ENCODE results near the gene PTMS.

Gene PTMS

DNA sequence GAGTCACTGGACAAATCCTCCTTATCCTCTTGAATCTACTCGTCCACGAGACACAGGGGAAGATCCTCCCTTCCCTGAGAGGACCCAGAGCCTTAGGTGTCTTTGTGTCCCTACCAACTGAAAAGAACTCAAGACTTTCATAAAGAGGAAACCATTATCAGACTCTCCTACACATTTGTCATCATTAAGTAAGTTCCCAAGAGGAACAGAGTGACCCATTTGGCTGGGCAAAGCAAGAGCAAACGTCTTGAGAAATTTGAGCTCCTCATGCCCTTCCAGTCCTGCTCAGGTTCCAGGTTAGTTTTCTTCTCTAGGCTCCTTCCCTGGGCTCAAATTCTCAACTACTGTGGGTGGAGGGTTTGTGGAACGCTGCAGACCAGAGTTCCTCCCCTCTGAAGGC, 18.9 kb upstream of the PTMS start:
- H4K20me1 ChIP-seq (ENCODE audit: insufficient read depth, low read length), result no peaks in the 10 kb centered on the region
- H3K36me3 ChIP-seq (replicated peaks; ENCODE audit: low read depth, low read length), result peaks cover 63% of the 10 kb centered on the region
- no peak overlapping the region for H3K9ac ChIP-seq (ENCODE audit: low read length)
- no peak overlapping the region for H3K4me3 ChIP-seq (ENCODE audit: low read length)
- H3K79me2 ChIP-seq (ENCODE audit: low read length), result peaks cover 7% of the 10 kb centered on the region
- H3K9me3 ChIP-seq (ENCODE audit: insufficient read depth, low read length), result no peaks in the 10 kb centered on the region
- TF ChIP-seq, protein P1, sequence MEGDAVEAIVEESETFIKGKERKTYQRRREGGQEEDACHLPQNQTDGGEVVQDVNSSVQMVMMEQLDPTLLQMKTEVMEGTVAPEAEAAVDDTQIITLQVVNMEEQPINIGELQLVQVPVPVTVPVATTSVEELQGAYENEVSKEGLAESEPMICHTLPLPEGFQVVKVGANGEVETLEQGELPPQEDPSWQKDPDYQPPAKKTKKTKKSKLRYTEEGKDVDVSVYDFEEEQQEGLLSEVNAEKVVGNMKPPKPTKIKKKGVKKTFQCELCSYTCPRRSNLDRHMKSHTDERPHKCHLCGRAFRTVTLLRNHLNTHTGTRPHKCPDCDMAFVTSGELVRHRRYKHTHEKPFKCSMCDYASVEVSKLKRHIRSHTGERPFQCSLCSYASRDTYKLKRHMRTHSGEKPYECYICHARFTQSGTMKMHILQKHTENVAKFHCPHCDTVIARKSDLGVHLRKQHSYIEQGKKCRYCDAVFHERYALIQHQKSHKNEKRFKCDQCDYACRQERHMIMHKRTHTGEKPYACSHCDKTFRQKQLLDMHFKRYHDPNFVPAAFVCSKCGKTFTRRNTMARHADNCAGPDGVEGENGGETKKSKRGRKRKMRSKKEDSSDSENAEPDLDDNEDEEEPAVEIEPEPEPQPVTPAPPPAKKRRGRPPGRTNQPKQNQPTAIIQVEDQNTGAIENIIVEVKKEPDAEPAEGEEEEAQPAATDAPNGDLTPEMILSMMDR (IDR thresholded peaks at IDR 0.05; ENCODE audit: low read depth, low read length), result no peak
- TF ChIP-seq EZH2phosphoT487 (IDR thresholded peaks at IDR 0.05; ENCODE audit: low read depth), result no peak
- H3K27ac ChIP-seq (ENCODE audit: low read length), result no peak overlapping the region
- H3K4me2 ChIP-seq (ENCODE audit: low read length), result no peak overlapping the region
- H2AFZ ChIP-seq (ENCODE audit: low read depth, low read length), result no peak overlapping the region
- peaks cover 17% of the 10 kb centered on the region for H3K4me1 ChIP-seq (ENCODE audit: low read length)
- H3K27me3 ChIP-seq (ENCODE audit: low read depth, low read length), result no peaks in the 10 kb centered on the region

DNA sequence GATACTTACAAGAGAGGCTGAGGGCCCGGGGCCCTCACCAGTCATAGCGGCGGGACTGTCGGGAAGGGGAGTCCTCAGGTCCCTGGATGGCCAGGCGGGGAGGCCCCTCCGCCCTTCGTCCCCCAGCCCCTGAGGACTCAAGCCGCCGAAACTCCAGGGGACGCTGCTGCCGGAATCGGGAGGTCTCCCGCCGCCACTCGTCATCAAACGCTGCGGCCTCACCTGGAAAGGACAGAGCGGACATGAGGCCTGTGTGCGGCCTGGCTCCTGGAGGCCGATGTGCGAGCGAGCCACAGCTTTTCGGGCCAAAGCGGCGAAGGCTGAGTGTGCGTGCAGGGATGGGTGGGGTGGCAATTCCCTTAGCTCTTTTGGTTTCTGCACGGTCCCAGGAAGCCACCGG, 17.4 kb upstream of the PTMS start:
- peaks cover 13% of the 10 kb centered on the region for H3K79me2 ChIP-seq (ENCODE audit: low read length)
- TF ChIP-seq, protein P1 (IDR thresholded peaks at IDR 0.05; ENCODE audit: low read depth, low read length), result no peak
- TF ChIP-seq EZH2phosphoT487 (IDR thresholded peaks at IDR 0.05; ENCODE audit: low read depth), result no peak
- H3K9me3 ChIP-seq (ENCODE audit: insufficient read depth, low read length), result no peaks in the 10 kb centered on the region
- no peak overlapping the region for H2AFZ ChIP-seq (ENCODE audit: low read depth, low read length)
- H3K4me3 ChIP-seq (ENCODE audit: low read length), result no peak overlapping the region
- peaks cover 20% of the 10 kb centered on the region for H3K4me1 ChIP-seq (ENCODE audit: low read length)
- H3K4me2 ChIP-seq (ENCODE audit: low read length), result no peak overlapping the region
- peaks cover 63% of the 10 kb centered on the region for H3K36me3 ChIP-seq (replicated peaks; ENCODE audit: low read depth, low read length)
- H3K27me3 ChIP-seq (ENCODE audit: low read depth, low read length), result no peaks in the 10 kb centered on the region
- H3K9ac ChIP-seq (ENCODE audit: low read length), result no peak overlapping the region
- H4K20me1 ChIP-seq (ENCODE audit: insufficient read depth, low read length), result no peaks in the 10 kb centered on the region
- no peak overlapping the region for H3K27ac ChIP-seq (ENCODE audit: low read length)

DNA sequence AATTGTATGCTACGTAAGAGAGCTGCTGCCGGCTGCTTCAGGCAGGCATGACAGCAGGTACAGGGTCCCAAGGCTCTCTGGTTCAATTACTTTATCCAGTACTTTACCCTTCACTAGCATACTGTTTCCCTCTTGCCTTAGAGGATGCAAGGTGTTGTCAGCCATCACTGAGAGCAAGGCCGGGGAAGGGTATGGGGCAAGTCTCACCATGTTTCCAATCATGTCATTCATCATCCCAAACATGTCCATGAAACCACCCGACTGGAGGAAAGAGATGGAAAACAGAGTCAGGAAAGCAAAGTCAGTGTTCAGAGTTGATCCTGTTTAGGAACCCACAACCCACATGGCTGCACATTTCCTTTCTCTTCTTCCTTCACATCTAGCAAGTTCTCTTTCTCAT, 15.7 kb upstream of the PTMS start:
- H3K27me3 ChIP-seq (ENCODE audit: low read depth, low read length), result no peaks in the 10 kb centered on the region
- no peak for TF ChIP-seq EZH2phosphoT487 (IDR thresholded peaks at IDR 0.05; ENCODE audit: low read depth)
- TF ChIP-seq, protein P1 (IDR thresholded peaks at IDR 0.05; ENCODE audit: low read depth, low read length), result no peak
- no peak overlapping the region for H3K4me3 ChIP-seq (ENCODE audit: low read length)
- peaks cover 21% of the 10 kb centered on the region for H3K4me1 ChIP-seq (ENCODE audit: low read length)
- H3K79me2 ChIP-seq (ENCODE audit: low read length), result peaks cover 13% of the 10 kb centered on the region
- H3K27ac ChIP-seq (ENCODE audit: low read length), result no peak overlapping the region
- H3K36me3 ChIP-seq (replicated peaks; ENCODE audit: low read depth, low read length), result peaks cover 51% of the 10 kb centered on the region
- no peaks in the 10 kb centered on the region for H4K20me1 ChIP-seq (ENCODE audit: insufficient read depth, low read length)
- H3K9me3 ChIP-seq (ENCODE audit: insufficient read depth, low read length), result no peaks in the 10 kb centered on the region
- H2AFZ ChIP-seq (ENCODE audit: low read depth, low read length), result no peak overlapping the region
- H3K9ac ChIP-seq (ENCODE audit: low read length), result no peak overlapping the region
- no peak overlapping the region for H3K4me2 ChIP-seq (ENCODE audit: low read length)

- Histone ChIP-seq H2AFZ (ENCODE audit: low read depth, low read length) (no peak overlapping the region), H3K4me3 (ENCODE audit: low read length) (peak overlapping the region; percentile 81), H3K9ac (ENCODE audit: low read length) (peak overlapping the region; percentile 94), H3K27me3 (ENCODE audit: low read depth, low read length) (no peaks in the 10 kb centered on the region), H4K20me1 (ENCODE audit: insufficient read depth, low read length) (no peaks in the 10 kb centered on the region), H3K79me2 (ENCODE audit: low read length) (peaks cover 13% of the 10 kb centered on the region), H3K27ac (ENCODE audit: low read length) (no peak overlapping the region), H3K4me2 (ENCODE audit: low read length) (peak overlapping the region; percentile 69), H3K9me3 (ENCODE audit: insufficient read depth, low read length) (no peaks in the 10 kb centered on the region), H3K36me3 (replicated peaks; ENCODE audit: low read depth, low read length) (peaks cover 43% of the 10 kb centered on the region), H3K4me1 (ENCODE audit: low read length) (peaks cover 13% of the 10 kb centered on the region)
- TF ChIP-seq, protein P1 (IDR thresholded peaks at IDR 0.05; ENCODE audit: low read depth, low read length), result no peak
- no peak for TF ChIP-seq EZH2phosphoT487 (IDR thresholded peaks at IDR 0.05; ENCODE audit: low read depth)
Observed at GRCh38 chr12:6751767-6752166, 14.4 kb upstream of the PTMS start.
